A673 (cell line): ENCODE measurements around the gene MARK3. TPM values are rescaled to one million over a fixed set of nuclear protein-coding genes. Genes with fewer than 3 reads are reported as not detected.

ENCODE experiments used
- BruUV-seq: library from RNA; stranded (reverse); fragments of 400-500 nt; replicated peaks from 2 replicates; lab custom pipeline; 2021; lab: Mats Ljungman, UMichigan
- CTCF ChIA-PET: fragments of 300-600 bp; sonication (Branson Sonifier 250); formaldehyde crosslinking; loops from one replicate; lab custom pipeline; 2022; ENCODE audit warnings: antibody characterized with exemption; lab: Charles Lee
- POLR2A ChIA-PET: fragments of 300-600 bp; sonication (Branson Sonifier 250); formaldehyde crosslinking; loops from one replicate; lab custom pipeline; 2022; ENCODE audit warnings: antibody characterized with exemption; ENCODE audit not compliant: low non-redundant PET; lab: Charles Lee
- DNase-seq: peaks from one replicate; pipeline ENCODE4 v3.0.0-alpha.2; 2015; ENCODE audit warnings: low spot score
- H3K27ac ChIP-seq: fragments of 200-600 bp; sonication (generic); 2 replicates; pipeline ENCODE4 v1.5.1; 2016; ENCODE audit warnings: mixed run types, low read depth, mild to moderate bottlenecking, mixed read lengths, antibody characterized with exemption, low read length; ENCODE audit not compliant: poor library complexity, severe bottlenecking
- H3K27me3 ChIP-seq: fragments of 200-600 bp; sonication (generic); replicated peaks from 2 replicates; pipeline ENCODE4 v1.6.1; 2017; ENCODE audit warnings: mixed run types, low read depth, mild to moderate bottlenecking, mixed read lengths, antibody characterized with exemption, low read length; ENCODE audit not compliant: insufficient read depth, poor library complexity
- H3K36me3 ChIP-seq: fragments of 200-600 bp; sonication (generic); 2 replicates; pipeline ENCODE4 v1.6.1; 2016; ENCODE audit warnings: mixed run types, mild to moderate bottlenecking, mixed read lengths, antibody characterized with exemption, low read length; ENCODE audit not compliant: insufficient read depth, poor library complexity, severe bottlenecking
- H3K4me1 ChIP-seq: fragments of 200-600 bp; sonication (generic); 2 replicates; pipeline ENCODE4 v1.6.1; 2017; ENCODE audit warnings: mixed run types, mild to moderate bottlenecking, mixed read lengths, antibody characterized with exemption, low read length; ENCODE audit not compliant: insufficient read depth, poor library complexity, severe bottlenecking
- H3K4me3 ChIP-seq: fragments of 200-600 bp; sonication (generic); 2 replicates; pipeline ENCODE4 v1.5.1; 2016; ENCODE audit warnings: low read depth, mixed run types, mild to moderate bottlenecking, mixed read lengths, low read length; ENCODE audit not compliant: poor library complexity, severe bottlenecking
- H3K9me3 ChIP-seq: fragments of 200-600 bp; sonication (generic); 2 replicates; pipeline ENCODE4 v1.6.1; 2016; ENCODE audit warnings: mixed run types, low read depth, mild to moderate bottlenecking, mixed read lengths, antibody characterized with exemption, low read length; ENCODE audit not compliant: poor library complexity, severe bottlenecking
- CTCF ChIP-seq: fragments of 300-800, 200-600 bp; sonication (generic); conservative IDR thresholded peaks from 2 replicates; pipeline ENCODE4 v1.5.1; 2017; ENCODE audit warnings: low read depth, mild to moderate bottlenecking, antibody characterized with exemption, low read length, moderate library complexity, mixed read lengths
- EZH2 ChIP-seq: fragments of 200-600 bp; sonication (generic); IDR thresholded peaks from 2 replicates; pipeline ENCODE4 v1.6.1; 2017; ENCODE audit warnings: borderline replicate concordance, low read depth, mild to moderate bottlenecking, mixed read lengths, antibody characterized with exemption, low read length; ENCODE audit not compliant: poor library complexity, severe bottlenecking
- intact Hi-C: fragments of 100-400 bp; cut with micrococcal nuclease; formaldehyde crosslinking; loops from one replicate; pipeline ENCODE4 v1.10.0; 2022; ENCODE audit not compliant: unreplicated experiment
- total RNA-seq: library from RNA; stranded (reverse); gene quantifications from 2 replicates; pipeline ENCODE4 v1.2.3, GENCODE V29; 2021

MARK3 gene
- total RNA-seq, 1 experiment from 2014 or later: 94.4 TPM

DNA sequence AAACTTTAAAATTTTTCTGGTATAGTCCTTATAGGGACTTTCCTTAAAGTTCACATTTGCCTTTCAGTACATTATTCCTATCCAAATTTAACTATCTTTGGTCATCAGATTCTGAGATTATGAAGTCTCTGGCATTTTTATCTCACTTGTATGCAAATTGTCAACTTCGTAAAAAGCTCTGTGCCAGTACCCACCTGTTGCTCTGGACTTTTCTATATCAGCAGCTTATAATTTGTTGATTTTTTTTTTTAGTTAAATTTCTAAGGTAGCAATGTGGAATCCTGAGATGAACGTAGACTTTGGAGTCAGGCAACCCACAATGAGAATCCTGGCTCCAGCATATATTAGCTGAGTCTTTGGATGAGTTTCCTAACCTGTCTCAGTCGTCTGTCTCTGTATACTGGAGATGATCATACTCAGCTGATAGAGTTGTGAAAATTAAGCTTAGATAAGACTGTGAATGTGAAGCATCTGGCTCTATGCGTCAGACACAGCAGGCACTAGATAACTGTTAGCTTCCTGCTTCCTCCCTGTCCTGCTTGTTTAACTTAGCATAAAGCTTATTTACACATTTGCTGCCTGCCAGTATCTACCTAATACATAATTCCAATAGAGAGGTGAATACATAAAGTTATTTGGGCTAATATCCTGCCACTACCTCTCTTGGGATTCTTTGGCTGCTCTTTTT, 59.8 kb downstream of the MARK3 start:
- intact Hi-C loops: loop anchor here (5.0 kb wide), 1 partner anchor 368 kb away; no protein-coding TSS in a partner anchor
- Histone ChIP-seq H3K4me1 (peaks cover 21% of the 10 kb centered on the region), H3K36me3 (peaks cover 4% of the 10 kb centered on the region), H3K27me3 (no peaks in the 10 kb centered on the region), H3K4me3 (no peak overlapping the region), H3K9me3 (no peaks in the 10 kb centered on the region), H3K27ac (peak overlapping the region; percentile 42)
- ChIA-PET POLR2A (no interaction called here), CTCF (no interaction called here)
- TF ChIP-seq EZH2 (no peak), CTCF (no peak)
- no TSS peak for BruUV-seq
- peak; percentile 80 for DNase-seq

DNA sequence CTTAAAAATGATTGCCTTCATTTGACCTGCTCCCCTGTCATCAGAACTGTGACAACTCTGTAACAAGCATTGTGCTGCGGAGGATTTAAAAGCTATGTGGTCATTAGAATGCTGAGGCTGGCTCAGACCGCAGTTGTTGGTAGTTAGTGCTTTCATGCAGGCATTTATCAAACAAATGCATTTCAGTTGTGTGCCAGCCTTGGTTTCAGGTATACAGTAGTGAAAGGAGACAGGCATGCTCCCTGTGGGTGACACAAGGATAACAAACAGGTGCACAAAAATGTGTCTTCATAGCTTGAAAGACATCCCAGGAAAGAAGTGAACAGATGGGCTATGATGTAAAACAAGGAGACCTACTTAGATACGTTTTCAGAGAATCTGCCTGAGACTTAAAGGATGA, 60.6 kb downstream of the MARK3 start:
- BruUV-seq: no TSS peak
- intact Hi-C loops: no loop called here
- POLR2A ChIA-PET: no interaction called here

DNA sequence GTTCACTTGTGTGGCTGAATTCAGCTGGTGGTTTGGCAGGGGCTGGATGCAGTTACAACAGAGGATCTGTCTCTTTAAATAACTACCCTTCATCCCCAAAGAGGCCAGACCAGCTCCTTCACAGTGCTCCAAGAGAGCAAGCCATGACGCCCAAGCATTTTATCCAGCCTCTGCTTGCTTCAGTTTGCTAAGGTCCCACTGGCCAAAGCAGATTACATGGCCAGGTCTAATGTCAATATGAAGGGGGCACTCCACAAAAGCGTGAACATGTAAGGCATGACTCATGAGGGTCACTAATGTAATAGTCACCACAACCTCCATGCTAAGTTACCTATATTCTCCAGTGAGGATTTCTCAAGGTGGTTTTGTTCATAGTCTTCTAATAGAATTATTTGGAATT, 62.9 kb downstream of the MARK3 start:
- Histone ChIP-seq H3K27me3 (no peaks in the 10 kb centered on the region), H3K36me3 (no peaks in the 10 kb centered on the region), H3K4me1 (peaks cover 21% of the 10 kb centered on the region), H3K4me3 (no peak overlapping the region), H3K27ac (no peak overlapping the region), H3K9me3 (no peaks in the 10 kb centered on the region)
- DNase-seq: no peak
- BruUV-seq: no TSS peak
- intact Hi-C loops: no loop called here
- POLR2A ChIA-PET: no interaction called here
- CTCF ChIA-PET: no interaction called here
- TF ChIP-seq EZH2 (no peak), CTCF (no peak)

More for the DNA sequence above, 60.6 kb downstream of the MARK3 start:
- no peak overlapping the region for H3K4me3 ChIP-seq
- TF ChIP-seq EZH2: no peak
- TF ChIP-seq CTCF: no peak
- CTCF ChIA-PET: no interaction called here
- H3K9me3 ChIP-seq: no peaks in the 10 kb centered on the region
- no peaks in the 10 kb centered on the region for H3K27me3 ChIP-seq
- peaks cover 21% of the 10 kb centered on the region for H3K4me1 ChIP-seq
- peak overlapping the region; percentile 42 for H3K27ac ChIP-seq
- DNase-seq: no peak
- H3K36me3 ChIP-seq: no peaks in the 10 kb centered on the region
